RPMI8226 (cell line): ENCODE data around the gene PPP1R1C.
"Not testable (repeated sequence)": the region's sequence is repeated elsewhere in the genome, so short reads cannot be mapped to it uniquely, and the experiment has no call there.

Source experiments
- DNase-seq: peaks from one replicate; pipeline ENCODE4 v3.0.0-alpha.2; 2015

Gene PPP1R1C

DNA sequence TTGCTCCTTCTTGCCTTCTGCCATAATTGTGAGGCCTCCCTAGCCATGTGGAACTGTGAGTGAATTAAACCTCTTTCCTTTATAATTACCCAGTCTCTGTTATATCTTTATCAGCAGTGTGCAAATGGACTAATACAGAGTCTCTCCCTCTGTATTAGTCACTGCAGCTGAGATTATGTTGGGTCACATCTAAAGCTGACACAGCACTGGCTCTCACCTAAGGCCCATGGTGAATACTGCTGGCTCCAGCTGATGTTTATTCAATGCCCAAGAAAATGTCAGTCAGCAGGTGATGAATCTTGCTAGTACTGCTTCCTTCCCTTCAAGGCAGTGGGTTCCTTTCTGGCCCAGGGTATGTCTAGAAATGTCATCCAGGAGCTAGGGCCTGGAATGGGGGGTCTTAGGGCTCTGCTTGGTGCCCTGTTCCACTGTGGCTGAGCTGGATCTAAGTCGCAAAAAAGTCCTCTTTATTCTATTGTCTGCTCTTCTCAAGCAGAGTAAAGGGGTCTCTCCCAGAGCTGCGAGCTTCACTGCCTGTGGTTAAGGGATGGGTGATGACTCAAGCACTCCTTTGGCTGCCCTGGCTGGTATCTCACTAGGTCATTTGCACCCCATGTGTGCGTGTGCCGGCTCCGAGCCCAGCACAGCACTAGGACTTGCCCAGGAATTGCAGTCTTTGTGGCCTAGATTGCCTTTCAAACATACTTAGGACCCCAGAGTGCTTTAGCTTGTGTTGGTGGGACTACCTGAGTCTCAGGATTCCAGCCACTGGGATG is 29.9 kb downstream of the PPP1R1C start:
- DNase-seq: no peak

DNA sequence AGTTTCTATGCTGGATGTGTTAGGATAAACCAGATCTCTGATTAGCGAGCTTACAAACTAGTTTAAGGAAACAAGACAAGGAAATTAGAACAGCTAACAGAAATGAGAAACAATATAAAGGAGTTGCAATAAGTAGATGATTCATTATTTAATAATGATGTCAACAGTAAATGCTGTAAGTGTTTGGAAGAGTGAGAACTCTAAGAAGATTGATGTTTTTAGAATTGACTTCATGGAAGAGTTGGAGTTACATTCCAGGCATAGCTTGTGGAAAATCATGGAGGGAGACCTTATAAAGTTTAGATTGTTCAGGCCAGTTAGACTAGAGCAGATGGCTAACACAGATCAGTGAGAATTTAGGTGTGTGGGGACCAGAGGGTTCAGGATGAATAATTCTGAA is 32.6 kb downstream of the PPP1R1C start:
- no peak for DNase-seq

DNA sequence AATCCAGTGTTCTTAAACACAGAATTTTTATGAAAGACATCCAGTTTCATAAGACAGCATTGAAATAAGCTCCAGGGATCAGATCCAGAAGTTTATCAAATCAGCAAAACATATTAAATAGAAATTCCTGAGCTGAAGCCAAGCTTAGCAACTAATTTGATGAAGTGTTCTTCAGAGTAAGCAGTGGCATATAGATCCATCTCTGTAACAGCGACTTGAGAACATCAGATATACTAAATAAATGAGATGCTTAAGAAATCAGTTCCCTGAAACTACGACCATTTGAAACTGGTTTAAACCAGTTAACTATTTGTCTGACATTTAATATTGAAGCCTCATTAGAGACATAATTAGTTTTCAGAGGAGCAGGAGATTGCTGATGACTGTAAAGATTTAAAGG is 34.1 kb downstream of the PPP1R1C start:
- no peak for DNase-seq

GRCh38 chr2:182020286-182021070 is 34.8 kb downstream of the PPP1R1C start:
- no peak for DNase-seq

- no peak for DNase-seq
Measured at GRCh38 chr2:182023235-182023634, 37.6 kb downstream of the PPP1R1C start.

- not testable (repeated sequence) for DNase-seq
Measured at GRCh38 chr2:182030875-182031274, 45.2 kb downstream of the PPP1R1C start.

- DNase-seq: no peak
Measured at GRCh38 chr2:182031956-182032355, 46.3 kb downstream of the PPP1R1C start.

GRCh38 chr2:182033449-182033848 is 47.8 kb downstream of the PPP1R1C start:
- DNase-seq: no peak

DNA sequence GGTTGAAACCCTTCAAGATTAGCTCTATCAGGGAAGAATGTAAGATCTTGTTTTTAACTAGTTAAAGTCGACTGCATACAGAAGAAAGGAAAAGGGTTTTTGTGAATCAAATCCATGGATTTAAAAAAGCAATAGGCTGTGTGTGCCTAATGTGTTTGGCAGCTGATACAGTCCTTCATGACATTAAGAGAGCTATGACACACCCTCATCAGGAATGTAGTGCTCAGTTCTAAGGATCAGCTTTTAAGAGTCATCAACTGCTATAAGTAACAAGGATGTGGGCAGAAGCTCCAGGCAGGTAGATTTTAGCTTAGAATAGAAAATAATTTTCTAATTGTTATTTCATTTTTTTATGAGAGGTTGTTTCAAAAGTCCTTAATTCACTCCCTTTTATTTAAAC is 52.9 kb downstream of the PPP1R1C start:
- DNase-seq: no peak

DNA sequence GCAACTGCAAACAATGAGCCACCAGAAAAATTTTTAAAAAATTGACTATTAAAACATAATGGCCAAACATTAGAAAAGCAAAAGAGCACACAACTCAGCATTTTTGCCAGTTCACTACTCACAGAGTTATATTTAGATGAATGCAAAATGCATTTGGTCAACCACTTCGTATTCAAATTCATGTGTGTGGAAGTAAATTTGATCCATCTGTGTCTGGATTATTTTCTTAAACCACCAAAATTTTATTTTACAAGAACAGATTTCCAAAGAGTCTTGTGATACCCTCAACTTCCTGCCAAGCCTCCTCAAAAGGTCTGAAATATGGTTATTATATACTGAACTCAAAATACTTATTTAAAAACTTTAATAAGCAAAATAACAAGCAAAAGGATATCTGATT is 57.4 kb downstream of the PPP1R1C start:
- no peak for DNase-seq

DNA sequence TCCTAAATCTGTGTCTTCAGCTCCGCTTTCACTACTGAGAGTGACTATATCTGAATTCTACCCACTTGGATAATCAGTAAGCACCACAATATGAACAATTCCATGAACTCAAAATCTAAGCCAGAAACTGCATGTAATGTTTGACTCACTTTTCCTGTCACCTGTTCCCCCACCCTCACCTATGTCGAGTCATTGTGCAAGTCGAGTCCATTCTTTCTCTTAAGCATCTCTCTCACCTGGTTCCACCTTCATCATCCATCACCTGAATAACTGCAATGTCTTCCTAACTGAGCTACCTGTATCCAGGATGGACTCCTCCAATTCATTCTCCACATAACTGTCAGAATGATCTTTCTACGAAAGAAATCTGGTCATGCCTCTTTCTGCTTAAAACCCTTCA is 58.2 kb downstream of the PPP1R1C start:
- no peak for DNase-seq

- no peak for DNase-seq
Measured at GRCh38 chr2:182047544-182047943, 61.9 kb downstream of the PPP1R1C start.

DNA sequence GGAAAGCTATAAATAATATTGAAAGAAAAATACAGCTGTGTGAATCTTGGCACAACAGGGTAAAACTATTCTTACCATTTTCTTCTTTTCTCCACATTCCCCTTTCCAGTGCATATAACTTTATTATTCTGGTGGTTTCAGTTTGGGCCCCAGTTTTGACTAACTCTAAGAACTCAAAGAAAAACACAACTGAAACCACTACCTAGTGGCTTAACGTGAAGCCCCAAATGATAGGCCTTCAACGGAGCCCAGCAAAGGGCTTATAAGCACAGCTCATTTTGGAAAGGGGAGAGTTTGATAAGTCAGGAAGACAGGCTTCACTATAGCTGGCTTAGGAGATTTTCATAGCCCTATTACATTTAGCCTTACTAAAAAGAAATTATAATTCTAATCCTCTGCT is 62.4 kb downstream of the PPP1R1C start:
- no peak for DNase-seq

DNA sequence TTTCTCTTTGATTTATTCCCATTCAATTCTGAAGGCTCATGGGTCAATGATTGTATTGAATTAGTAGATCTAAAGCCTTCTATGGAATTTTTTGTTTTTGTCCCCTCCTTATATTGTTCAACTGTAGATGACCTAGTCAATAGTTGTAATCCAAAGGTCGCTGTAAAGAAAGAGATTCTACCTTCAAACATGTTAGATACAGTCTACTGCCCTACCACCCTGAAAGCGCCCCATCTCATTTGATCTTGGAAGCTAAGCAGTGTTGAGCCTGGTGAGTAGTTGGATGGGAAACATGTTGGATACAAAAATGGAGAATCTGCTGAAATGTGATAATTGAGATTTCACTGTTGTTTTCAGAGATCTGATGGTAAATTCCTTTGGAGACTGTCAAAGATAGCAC is 63.0 kb downstream of the PPP1R1C start:
- DNase-seq: no peak

DNA sequence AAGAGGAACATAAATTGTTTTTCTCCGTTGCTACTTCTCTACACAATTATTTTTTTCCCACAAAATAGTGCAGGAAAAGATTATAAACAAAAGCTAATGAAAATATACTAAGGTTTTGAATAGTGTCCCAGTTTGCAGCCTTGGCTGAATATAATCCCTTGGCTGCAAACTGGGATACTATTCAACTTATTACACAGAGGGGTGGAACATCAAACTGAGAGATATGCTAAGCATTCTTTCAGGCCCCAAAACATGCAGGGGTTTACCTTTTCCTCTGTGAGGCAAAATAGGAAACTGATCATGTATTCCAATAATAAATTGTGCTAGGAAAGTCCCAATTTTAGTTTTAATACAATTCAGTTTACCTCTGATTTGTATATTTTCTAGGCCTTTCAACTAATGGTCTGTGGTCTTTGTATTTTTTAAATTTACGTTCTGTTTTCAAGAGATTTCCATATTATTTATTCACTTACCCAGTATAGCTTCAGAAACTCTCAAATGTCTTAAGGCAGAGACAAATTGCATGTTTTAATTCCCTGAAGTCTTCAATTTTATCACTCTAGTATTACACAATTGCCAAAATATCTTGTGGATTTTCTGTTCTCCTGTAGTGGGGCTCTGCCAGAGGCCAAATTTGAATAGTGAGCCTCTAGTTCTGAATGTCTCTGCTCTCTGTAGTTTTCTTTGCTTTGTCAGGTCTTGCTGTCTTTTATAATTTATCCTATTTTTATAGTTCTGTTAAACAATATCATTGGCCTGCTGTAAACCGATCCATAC is 63.9 kb downstream of the PPP1R1C start:
- no peak for DNase-seq

DNA sequence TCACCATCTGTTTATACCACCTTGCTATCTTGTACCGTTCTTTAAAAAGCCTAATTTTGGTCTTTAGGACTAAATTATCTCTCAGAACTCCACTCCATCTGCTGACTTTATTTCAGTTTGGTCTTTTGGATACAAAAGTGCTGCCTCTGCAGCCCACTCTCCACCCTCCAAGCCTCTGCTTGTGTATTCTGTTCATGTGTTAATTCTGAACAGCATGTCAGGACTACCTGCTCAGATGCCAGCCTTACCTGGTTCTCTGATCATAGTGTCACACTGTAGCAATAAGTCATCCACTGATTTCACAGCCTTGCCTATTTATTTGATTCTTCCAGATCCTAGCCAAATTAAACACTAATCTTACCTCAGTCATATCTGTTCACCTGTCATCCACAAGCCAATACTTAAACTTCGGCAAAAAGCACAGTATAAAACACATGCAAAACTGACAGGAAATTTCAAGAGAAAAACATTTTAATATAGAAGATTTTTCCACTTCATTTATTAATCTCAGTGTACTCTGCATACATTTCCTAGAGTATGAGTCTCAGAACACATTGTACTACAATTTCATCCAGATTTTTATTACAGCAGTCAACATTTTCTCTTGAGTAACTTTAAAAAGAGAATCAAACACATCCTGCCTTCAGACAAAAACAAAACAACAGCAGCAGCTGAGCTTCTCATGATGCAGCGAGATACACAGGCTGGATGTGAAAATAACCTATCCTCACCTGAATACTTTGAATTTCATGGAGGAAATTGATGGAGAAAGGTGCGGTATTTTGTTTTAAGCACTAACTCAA is 64.9 kb downstream of the PPP1R1C start:
- no peak for DNase-seq

DNA sequence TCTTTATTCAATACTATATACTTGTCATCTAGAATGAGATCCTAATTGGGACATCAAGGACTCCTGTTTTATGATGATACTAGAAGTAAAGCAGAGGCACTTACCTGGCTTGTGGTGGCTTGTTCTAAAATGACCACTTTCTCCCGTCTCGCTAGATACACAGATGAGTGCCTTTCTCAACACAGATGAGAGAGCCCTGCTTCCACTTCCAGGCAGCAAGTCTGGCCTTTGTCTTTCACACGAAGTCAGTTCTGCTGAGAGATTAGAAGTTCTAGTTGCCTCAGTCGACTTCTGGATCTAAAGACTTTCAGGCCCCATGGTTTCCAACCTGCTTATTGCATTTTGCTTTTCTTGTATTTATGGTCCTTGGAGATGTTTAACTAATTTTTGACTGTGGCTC is 70.3 kb downstream of the PPP1R1C start:
- no peak for DNase-seq

DNA sequence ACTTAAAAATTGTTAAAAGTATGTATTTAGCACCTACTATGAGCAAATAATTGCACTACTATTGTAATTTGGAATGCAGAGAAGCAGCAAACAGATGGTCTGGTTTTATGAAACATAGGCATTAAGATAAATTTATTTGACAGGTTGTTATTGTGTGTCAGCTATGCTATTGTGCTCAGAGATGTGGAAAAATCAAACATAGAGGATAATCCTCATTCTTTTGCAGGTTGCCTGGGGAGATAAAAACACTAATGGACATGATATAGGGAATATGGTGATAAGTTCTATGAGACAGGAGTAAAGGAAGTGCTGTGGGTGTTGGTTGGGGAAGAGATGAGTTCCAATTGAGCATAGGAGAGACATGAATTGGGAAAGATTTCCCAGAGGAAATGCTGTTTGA is 71.3 kb downstream of the PPP1R1C start:
- DNase-seq: no peak

GRCh38 chr2:182058056-182058455 is 72.4 kb downstream of the PPP1R1C start:
- DNase-seq: no peak

DNA sequence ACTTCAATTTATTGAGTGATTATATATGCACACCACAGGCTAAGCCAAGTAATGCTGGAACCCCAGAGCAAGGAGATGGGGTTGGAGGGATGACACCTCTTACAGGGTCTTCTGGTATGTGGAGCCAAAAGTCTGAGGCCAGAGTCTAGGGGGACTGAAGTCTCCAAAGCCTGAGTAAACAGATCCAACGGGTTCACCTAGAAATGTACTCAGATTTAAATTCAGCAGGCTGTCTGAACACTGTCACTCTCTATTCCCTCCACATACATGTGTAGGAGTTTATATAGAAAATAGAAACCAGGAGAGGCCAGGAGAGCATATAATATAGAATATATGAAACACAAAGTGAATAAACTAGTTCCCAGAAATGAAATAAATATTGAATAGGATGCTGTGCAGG is 76.1 kb downstream of the PPP1R1C start:
- DNase-seq: no peak

DNA sequence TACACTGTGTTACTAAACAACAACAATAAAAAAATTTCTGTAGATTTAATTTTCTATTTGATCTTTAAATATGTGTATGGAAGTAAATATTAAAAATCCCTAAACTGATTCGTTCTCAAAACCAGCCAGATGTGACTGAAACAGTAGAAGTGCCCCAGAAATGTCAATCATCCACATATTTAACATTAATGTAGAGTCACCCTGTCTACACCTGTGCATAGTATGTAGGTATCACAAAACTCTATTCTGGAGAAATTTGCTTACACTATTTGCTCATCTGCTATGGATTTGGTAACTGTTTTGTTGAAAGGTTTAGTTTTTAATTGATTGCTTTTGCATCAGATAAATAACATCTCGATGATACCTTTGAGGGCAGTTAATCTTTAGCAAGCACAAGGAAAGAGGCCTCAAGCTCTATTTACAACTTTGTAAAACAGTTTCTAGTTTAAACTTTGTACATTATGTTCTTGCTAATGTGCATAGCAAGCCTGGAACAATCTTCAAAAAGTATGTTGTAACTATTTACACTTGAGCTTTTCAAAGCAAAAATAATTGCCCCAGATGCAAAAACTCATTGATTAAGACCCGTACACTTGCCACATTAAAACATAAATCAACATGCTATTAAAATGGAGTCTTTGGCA is 76.8 kb downstream of the PPP1R1C start:
- no peak for DNase-seq
